UCSD-AML1 (cell line): ENCODE data around the gene ASIC1.
A peak's percentile ranks its signal among the peaks of the same experiment; 100 is the strongest.
"Not testable (repeated sequence)": the region's sequence is repeated elsewhere in the genome, so short reads cannot be mapped to it uniquely, and the experiment has no call there.

Source experiments
- DNase-seq: peaks from one replicate; lab custom pipeline; 2025; ENCODE audit not compliant: unreplicated experiment; lab: John Stamatoyannopoulos, UW

The ASIC1 gene

DNA sequence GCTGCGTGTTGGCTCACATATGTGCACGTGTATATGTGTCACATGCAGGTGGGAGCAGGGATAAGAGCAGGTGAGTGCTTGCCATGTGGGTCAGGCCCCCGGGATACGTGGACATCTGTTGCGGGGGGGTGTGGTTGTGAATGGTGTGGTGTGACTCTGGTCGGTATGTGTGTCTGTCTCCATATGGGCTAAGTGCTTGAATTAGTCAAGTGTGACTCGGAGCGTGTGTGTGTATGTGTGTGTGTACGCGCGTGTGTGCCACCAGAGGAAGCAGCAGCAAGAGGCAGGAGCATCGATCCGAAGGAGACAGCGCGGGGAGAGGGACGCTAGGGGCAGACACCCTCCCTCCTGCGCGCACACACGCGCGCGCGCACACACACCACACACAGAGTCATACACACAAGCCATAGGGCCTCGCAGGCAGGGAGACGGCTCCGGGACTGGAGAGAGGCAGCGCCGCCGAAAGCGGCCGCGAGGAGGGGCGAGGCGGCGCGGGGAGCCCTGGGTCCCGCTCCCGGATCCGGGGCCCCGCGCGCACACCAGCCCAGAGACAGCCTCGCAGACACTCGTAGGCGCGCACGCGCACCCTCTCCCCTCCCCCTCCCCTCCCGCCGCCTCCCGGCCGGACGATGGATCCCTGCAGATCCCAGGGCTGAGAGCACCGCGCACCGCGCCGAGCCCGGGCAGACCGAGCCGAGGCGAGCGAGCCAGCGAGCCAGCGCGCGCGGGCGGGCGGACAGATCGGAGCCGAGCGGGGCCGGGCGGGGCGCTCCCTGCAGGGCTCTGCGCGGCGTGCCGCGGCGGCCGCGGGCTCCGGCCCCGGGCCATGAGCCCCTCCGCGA, at the start of gene ASIC1:
Gene ASIC1, plus strand, starts transcription at position 597 of the 842 bp plus-strand sequence. CDS start 1,171 bp downstream, outside the sequence.
- DNase-seq = peak; percentile 59

GRCh38 chr12:50013361-50014147, 43.8 kb upstream of the ASIC1 start:
- no peak for DNase-seq

DNA sequence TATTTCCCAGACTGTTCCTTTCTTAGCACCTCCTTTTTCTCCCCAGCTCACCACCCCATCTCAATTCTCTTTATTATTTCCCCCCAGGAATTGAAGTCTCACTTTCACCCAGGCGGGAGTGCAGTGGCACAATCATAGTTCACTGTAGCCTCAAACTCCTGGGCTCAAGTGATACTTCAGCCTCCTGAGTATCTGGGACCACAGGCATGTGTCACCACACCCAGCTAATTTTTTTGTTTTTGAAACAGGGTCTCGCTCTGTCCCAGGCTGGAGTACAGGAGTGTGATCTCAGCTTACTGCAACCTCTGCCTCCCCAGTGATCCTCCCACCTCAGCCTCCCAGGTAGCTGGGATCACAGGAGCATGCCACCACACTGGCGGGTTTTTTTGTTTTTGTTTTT, 43.1 kb upstream of the ASIC1 start:
- no peak for DNase-seq

DNA sequence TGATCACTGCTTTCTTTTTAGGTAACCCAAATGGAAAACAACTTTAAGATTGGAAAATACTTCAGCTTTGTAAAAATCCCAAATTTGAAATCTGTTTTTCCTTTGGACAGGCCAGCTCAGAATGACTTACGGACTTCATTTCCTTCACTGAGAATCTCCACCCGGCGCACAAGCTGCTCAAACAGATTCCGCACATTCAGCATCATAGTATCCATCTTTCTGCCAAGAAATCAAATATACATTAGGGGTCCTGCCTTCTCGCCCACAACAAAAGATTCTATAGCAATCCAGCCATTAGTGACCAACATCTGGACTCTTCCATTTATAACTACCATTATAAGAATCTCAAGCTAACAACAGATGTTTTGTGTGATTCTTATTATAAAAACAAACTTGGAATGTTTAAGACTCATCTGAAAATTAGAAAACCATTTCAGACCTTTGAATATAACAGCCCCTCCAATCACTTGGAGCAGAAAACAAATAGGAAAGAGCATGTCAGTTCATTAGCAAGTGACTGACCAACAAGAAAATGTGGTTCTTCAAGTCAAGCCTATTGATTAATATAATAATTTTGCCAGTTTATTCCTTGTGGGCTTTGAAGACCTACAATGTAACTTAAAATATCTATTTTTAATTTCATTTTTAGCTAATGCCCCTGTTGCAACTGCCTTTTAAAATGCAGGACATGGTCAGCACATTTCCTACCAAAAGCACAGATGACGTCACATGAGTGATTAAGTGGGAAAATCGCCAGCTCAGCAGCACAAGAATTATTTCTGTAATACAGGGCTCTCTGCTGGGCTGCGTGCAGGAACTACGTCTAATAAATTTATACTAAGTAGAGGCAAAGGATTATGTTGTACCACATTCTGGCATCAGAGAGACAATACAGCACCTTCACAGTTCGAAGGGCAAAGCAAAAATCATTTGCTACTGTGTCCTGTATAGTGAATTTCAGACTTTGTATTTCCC, 40.6 kb upstream of the ASIC1 start:
- DNase-seq = no peak

- DNase-seq = no peak
Observed at GRCh38 chr12:50017641-50018040, 39.8 kb upstream of the ASIC1 start.

DNA sequence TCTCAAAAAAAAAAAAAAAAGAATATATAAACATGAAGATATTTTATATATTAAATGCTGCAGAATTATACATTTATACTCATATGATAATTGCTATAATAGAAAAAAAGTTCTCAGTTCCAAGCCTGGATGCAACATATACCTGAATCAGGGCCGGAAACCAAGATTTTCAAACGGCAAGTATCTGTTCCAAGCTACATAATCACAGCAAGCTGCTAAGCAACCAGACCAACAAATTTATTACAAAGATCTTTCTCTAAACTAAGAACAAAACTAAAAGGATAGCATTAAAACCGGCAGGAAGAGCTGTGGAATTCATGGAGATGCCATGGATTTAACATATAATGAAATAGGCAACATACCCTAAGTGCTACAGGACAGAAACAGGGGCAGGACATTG, 39.2 kb upstream of the ASIC1 start:
- DNase-seq = no peak

- DNase-seq = no peak
Observed at GRCh38 chr12:50018968-50019367, 38.4 kb upstream of the ASIC1 start.

- no peak for DNase-seq
Observed at GRCh38 chr12:50019524-50019923, 37.9 kb upstream of the ASIC1 start.

DNA sequence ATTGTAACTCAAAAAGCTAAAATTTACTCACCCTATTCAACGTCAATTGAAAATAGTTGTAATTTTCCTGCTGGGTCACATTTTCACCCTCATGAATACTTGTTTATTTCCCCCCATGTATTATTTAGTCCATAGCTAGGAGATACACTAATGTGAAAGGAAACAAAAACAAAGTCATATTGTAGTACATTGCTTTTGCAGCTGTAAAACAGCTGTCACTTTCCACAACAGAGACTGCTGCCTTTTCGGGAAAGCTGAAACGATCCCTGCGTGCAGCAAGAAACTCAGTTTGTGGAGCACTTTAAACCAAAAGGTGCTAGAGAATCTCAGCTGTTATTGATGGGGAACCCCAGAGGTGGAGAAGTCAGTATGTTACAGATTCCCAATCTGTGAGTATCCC, 36.4 kb upstream of the ASIC1 start:
- DNase-seq = no peak

GRCh38 chr12:50022903-50023302, 34.5 kb upstream of the ASIC1 start:
- no peak for DNase-seq

DNA sequence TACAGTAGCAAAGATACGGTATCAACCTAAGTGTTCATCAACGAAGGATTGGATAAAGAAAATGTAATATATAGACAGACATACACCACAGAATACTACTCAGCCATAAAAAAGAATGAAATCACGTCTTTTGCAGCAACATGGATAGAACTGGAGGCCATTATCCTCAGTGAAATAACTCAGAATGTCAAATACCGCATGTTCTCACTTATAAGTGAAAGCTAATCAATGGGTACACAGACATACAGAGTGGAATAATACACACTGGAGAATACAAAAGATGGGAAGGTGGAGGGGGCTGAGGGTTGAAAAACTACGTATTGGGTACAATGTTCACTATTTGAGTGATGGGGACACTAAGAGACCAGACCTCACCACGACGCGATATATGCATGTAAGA, 33.2 kb upstream of the ASIC1 start:
- DNase-seq = no peak

- DNase-seq = no peak
Observed at GRCh38 chr12:50024805-50025186, 32.6 kb upstream of the ASIC1 start.

DNA sequence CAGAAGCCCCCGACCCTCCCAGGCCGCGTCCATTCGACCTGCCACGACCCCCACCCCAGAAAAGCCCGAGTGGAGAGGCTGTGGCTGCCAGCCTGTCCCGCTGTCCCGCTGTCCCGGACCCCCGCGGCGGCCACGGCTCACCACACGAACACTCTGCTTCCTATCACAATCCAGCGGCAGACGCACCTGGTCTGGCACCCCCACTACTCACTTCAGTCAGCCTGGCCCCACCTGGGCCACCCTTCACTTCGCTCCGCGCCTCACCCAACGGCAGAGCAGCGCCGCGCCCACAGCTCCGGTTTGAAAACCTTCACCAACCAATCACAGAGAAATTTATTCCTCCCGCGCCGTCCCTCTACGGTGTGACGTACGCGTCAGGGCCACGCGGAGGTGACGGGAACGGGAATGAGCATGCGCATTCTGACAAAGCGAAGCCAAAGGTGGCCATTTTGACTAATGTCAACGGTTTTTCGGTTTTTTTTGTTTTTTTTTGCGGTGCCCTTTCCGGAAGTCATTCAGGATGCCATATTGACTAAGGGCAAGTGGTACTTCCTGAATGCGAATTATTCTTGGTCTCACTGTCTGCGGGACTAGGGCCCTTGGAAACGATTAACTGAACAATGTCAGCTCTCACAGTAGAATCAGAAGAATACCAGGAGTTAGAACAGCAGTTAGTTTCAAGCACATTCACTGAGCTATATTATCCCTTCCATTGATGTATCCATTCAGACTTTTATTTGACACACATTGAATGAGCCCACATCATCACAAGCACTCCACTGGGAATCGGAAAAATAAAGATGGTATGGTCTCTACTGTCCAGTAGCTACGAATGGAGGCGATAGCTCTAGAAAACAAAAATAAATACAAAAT, 32.0 kb upstream of the ASIC1 start, which contains the start of gene RACGAP1:
Gene RACGAP1, minus strand, starts transcription at position 308 of the 873 bp plus-strand sequence. CDS start 8,779 bp downstream, outside the sequence.
- peak; percentile 94 for DNase-seq

DNA sequence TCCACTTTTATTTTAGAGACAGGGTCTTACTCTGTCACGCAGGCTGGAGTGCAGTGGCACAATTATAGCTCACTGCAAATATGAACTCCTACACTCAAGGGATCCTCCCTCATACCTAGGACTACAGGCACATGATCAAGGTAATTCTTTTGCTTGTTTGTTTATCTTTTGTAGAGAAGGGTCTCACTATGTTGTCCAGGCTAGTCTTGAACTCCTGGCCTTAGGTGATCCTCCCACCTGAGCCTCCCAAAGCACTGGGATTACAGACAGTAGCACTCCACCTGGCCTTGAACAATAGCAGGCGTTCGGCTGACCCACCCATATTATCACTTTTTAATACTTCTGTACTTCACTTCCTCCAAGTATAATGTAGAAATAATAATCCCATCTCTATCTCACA, 30.7 kb upstream of the ASIC1 start:
- no peak for DNase-seq

GRCh38 chr12:50030449-50030848, 26.9 kb upstream of the ASIC1 start:
- not testable (repeated sequence) for DNase-seq

- no peak for DNase-seq
Observed at GRCh38 chr12:50032515-50032853, 24.9 kb upstream of the ASIC1 start.

DNA sequence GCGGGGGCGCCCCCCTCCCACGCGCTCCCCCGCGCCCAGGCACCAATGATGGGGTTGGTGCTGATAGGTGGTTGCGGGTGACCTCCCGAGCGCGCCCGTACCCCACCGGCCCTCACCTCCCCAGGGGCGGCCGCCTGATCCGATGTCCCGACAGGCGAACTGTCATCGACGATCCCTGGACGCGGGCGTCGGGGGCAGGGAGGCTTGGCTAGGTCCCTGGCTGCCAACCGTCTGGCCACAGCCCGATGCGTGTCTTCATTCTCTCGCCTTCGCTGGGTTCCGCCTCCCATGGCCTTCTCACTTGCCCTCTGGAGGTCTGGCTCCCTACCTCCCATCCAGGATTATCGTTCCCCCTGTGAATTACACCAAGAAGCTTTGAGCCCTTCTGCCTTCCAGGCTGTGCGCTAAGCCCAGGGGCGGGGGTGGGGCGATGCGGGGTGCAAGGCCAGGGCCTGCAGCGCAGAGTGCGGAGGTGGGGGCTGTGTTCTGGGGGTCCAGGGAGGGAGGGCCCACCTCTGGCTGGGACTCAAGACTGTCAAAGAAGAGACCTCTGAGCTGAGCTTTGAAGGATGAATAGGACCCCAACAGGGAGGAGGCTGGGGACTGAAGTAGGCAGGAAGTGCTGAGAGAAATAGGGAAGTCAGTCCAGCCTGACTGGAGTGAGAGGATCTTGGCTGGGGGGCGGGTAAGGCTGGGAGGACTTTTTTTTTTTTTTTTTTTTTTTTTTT, 24.4 kb upstream of the ASIC1 start:
- DNase-seq = peak; percentile 56

DNA sequence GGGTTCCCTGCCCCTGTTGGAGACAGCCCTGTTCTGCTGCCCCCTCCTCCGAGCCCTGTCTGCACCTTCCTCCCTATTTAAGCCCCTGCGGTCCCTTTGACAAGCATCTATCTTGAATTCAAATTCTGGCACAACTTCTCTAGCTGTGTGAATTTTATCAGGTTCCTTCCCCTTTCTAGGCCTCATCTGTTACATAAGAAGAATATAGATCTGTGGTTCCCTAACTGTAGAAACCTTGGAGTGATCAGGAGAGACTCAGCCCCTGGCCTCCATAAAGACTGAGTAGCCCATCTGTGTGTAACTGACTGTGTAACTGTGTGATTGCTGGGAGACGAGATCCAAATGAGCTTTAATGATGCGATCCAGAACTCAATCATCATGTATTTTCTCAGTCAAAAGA, 19.1 kb upstream of the ASIC1 start:
- DNase-seq = no peak

GRCh38 chr12:50039151-50039835, 18.1 kb upstream of the ASIC1 start:
- peak; percentile 87 for DNase-seq
